Vagina (tissue), 2 donors: ENCODE data around the gene UBASH3B. TPM values are rescaled to one million over a fixed set of nuclear protein-coding genes. Genes with fewer than 3 reads are reported as not detected.

Source experiments
- DNase-seq, 2 donors: peaks; one replicate each; pipeline ENCODE4 v3.0.0-alpha.2; 2017; ENCODE audit errors: extremely low spot score in 2 of 2
- H3K27ac ChIP-seq: fragments of 200-600 bp; sonication (generic); one replicate; pipeline ENCODE4 v1.5.1; 2019
- H3K27me3 ChIP-seq: fragments of 200-600 bp; sonication (generic); one replicate; pipeline ENCODE4 v1.5.1; 2019
- H3K36me3 ChIP-seq, 2 donors: fragments of 200-600 bp; sonication (generic); one replicate each; pipeline ENCODE4 v1.5.1; 2017 to 2019
- H3K4me1 ChIP-seq: fragments of 200-600 bp; sonication (generic); one replicate; pipeline ENCODE4 v1.5.1; 2019
- H3K4me3 ChIP-seq, 2 donors: fragments of 200-600 bp; sonication (generic); 1 replicate in 1 of 2; 2 replicates in 1 of 2; pipeline ENCODE4 v1.5.1; 2016 to 2019
- H3K9me3 ChIP-seq: fragments of 200-600 bp; sonication (generic); one replicate; pipeline ENCODE4 v1.5.1; 2019
- POLR2A ChIP-seq, 2 donors: fragments of 450-650 bp; IDR thresholded peaks; one replicate each; pipeline ENCODE4 v1.6.1; 2017; ENCODE audit warnings: antibody characterized with exemption in 2 of 2, mild to moderate bottlenecking in 2 of 2, moderate library complexity in 2 of 2
- POLR2AphosphoS5 ChIP-seq, 2 donors: sonication (generic); formaldehyde crosslinking; IDR thresholded peaks; one replicate each; pipeline ENCODE4 v1.9.0; 2017; ENCODE audit warnings: antibody characterized with exemption in 2 of 2, mild to moderate bottlenecking in 2 of 2, low read depth in 1 of 2; ENCODE audit not compliant: insufficient read depth in 1 of 2
- intact Hi-C: fragments of 100-400 bp; cut with DNase I; formaldehyde crosslinking; loops from one replicate; pipeline ENCODE4 v1.15.1; 2023
- total RNA-seq: library from RNA; depleted of rRNA; stranded (reverse); fragments of >200 nt; gene quantifications from one replicate; pipeline ENCODE4 v1.2.3, GENCODE V29; 2016
- TF ChIP-seq, protein P1 (sequence below), 3 experiments: fragments of 450-650 bp in 2 of 3; fragments of 200-600 bp in 1 of 3; sonication (generic) in 1 of 3; IDR thresholded peaks; one replicate each; pipeline ENCODE4 v1.5.1; 2017 to 2019; ENCODE audit warnings: antibody characterized with exemption in 3 of 3, mild to moderate bottlenecking in 2 of 3, moderate library complexity in 2 of 3

Gene UBASH3B
- total RNA-seq, 1 donor from 2014 or later = 2.2 TPM

DNA sequence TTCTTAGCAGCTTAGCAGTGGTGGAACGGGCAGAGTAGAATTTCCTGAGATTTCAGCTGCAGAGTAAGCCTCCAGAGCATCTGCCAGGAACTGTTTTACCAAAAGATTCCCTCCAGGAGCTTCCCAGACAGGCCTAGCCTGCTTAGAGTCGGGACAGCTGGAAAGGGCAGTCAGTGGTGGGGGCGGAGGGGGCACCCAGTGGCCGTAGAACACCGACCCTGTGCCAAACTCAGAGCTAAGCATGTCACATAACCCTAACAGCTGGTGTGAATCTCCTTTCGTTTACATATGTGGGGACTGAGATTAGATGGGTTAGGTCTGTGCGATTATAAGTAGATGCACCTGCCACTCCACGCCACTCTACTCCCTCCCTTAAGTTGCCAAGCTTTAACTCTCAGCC is 102.8 kb downstream of the UBASH3B start:
- Histone ChIP-seq H3K36me3 (no peaks in the 10 kb centered on the region), H3K4me1 (peaks cover 6% of the 10 kb centered on the region), H3K9me3 (no peaks in the 10 kb centered on the region), H3K4me3 (no peak overlapping the region), H3K27ac (no peak overlapping the region), H3K27me3 (no peaks in the 10 kb centered on the region)
- intact Hi-C loops = no loop called here
- TF ChIP-seq, protein P1, sequence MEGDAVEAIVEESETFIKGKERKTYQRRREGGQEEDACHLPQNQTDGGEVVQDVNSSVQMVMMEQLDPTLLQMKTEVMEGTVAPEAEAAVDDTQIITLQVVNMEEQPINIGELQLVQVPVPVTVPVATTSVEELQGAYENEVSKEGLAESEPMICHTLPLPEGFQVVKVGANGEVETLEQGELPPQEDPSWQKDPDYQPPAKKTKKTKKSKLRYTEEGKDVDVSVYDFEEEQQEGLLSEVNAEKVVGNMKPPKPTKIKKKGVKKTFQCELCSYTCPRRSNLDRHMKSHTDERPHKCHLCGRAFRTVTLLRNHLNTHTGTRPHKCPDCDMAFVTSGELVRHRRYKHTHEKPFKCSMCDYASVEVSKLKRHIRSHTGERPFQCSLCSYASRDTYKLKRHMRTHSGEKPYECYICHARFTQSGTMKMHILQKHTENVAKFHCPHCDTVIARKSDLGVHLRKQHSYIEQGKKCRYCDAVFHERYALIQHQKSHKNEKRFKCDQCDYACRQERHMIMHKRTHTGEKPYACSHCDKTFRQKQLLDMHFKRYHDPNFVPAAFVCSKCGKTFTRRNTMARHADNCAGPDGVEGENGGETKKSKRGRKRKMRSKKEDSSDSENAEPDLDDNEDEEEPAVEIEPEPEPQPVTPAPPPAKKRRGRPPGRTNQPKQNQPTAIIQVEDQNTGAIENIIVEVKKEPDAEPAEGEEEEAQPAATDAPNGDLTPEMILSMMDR (IDR thresholded peaks at IDR 0.05) = no peak
- TF ChIP-seq POLR2AphosphoS5 (IDR thresholded peaks at IDR 0.05; ENCODE audit: insufficient read depth in 1 of 2, low read depth in 1 of 2) = no peak
- TF ChIP-seq POLR2A (IDR thresholded peaks at IDR 0.05) = no peak
- no peak for DNase-seq

DNA sequence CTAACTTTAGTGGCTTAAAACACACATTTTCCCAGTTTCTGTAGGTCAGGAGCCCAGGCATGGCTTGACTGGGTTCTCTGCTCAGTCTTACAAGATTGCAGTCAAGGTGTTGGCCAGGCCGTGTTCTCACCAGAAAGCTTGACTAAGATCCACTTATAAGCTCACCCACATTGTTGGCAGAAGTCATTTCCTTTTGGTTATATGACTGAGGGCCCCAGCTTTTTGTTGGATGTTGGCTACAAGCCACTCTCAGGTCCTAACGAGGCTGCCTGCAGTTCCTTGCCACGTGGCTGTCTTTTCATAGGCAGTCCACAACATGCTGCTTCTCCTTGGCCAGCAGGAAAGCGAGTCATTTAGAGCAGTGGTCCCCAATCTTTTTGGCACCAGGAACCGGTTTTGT is 103.5 kb downstream of the UBASH3B start:
- TF ChIP-seq, protein P1 (IDR thresholded peaks at IDR 0.05) = no peak

DNA sequence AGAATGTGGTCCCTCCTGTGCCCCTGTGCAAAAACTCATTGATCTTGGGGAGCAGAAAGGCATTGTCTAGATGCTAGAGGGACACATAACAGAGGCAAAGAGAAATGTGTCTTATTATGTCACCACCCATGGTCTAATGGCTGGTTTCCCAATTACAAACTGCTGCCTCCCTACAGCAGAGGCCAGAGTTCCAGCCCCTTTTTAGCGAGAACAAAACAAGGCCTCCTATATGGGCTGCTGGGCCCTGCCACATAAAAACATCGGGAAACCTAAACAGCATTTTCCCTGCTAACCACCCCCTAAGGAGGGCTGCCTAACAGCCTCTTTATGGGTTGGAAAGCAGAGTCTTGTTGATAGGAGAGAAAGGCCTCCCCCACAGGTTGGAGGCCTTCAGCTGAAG is 107.6 kb downstream of the UBASH3B start:
- TF ChIP-seq, protein P1 (IDR thresholded peaks at IDR 0.05) = no peak
- Histone ChIP-seq H3K9me3 (no peaks in the 10 kb centered on the region), H3K4me1 (peaks cover 6% of the 10 kb centered on the region), H3K4me3 (no peak overlapping the region), H3K27ac (no peak overlapping the region), H3K27me3 (no peaks in the 10 kb centered on the region), H3K36me3 (no peaks in the 10 kb centered on the region)
- intact Hi-C loops = no loop called here
- no peak for DNase-seq

More for the DNA sequence above, 103.5 kb downstream of the UBASH3B start:
- H3K9me3 ChIP-seq = no peaks in the 10 kb centered on the region
- H3K27me3 ChIP-seq = no peaks in the 10 kb centered on the region
- DNase-seq = no peak
- no peak overlapping the region for H3K4me3 ChIP-seq
- intact Hi-C loops = no loop called here
- H3K4me1 ChIP-seq = peaks cover 6% of the 10 kb centered on the region
- H3K36me3 ChIP-seq = no peaks in the 10 kb centered on the region
- no peak overlapping the region for H3K27ac ChIP-seq

DNA sequence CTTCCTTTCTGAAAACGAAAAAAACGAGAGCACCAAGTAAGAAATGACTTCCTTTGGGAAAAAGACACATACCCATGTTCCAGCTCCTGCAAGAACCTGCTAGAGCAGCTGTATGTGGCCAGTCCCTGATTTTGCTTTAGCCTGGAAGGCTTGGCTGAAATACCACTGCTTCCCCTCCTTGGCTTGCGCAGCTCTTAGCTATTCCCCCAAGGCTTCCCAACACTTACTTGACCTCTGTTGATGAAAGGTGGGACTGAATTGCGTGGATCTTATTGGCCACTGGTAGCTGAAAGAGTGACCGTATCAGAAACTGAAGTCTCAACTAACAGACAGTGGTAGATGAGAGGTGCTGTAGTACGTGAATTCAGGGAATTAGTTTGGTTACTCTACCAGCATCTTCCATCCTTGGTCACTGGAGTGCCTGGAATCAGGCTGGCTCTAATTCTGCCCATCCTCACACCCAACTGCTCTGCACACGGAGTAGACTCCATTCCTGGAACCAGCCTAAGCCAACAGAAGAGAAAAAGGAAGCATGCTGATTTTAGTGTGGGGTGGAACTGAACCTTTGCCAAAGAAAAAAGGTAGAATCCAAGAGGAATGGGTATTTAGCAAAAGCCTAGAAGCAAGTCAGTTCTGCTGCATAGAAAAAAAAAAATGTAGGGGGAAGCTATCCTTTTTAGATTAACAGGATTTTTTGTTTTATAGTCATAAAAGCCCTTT is 109.0 kb downstream of the UBASH3B start:
- intact Hi-C loops = no loop called here
- TF ChIP-seq, protein P1 (IDR thresholded peaks at IDR 0.05) = no peak
- TF ChIP-seq POLR2AphosphoS5 (IDR thresholded peaks at IDR 0.05; ENCODE audit: insufficient read depth in 1 of 2, low read depth in 1 of 2) (no peak), POLR2A (IDR thresholded peaks at IDR 0.05) (no peak)
- H3K27ac ChIP-seq = no peak overlapping the region
- no peak for DNase-seq
- H3K27me3 ChIP-seq = no peaks in the 10 kb centered on the region
- H3K36me3 ChIP-seq = no peaks in the 10 kb centered on the region
- H3K4me3 ChIP-seq = no peak overlapping the region
- no peaks in the 10 kb centered on the region for H3K9me3 ChIP-seq
- H3K4me1 ChIP-seq = no peaks in the 10 kb centered on the region

DNA sequence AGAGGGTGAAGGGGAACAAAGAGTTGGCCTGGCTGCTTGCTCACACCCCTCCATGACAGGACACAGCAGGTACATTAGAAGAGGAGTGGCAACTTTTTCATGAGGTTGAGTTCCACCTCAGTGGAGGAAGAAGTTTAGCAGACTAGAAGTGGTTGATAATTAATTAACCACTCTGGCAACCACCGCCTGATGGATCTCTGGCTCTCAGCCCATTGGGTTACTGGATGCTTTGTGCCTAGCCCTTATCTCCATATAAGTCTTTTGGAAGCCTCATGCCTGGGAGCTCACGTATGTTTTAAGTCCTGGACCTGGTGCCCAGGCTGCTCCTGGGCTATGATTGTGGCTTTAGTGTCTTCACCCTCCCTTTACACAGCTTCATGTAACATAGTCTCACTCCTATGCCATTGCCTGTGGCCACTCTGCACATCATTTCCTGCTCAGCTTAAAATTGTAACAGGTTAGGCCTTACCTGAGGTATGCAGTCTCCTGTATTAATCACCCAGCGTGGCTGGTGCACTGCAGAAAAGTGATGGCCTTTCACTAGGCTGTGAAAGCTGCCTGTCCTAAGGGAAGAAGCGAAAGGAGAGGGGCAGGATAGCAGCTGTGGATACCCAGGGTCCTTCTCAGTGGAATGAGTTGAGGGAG is 110.1 kb downstream of the UBASH3B start:
- intact Hi-C loops = no loop called here
- TF ChIP-seq POLR2A (IDR thresholded peaks at IDR 0.05) = no peak
- TF ChIP-seq POLR2AphosphoS5 (IDR thresholded peaks at IDR 0.05; ENCODE audit: insufficient read depth in 1 of 2, low read depth in 1 of 2) = no peak
- TF ChIP-seq, protein P1 (IDR thresholded peaks at IDR 0.05) = no peak
- Histone ChIP-seq H3K9me3 (no peaks in the 10 kb centered on the region), H3K4me3 (no peak overlapping the region), H3K27ac (no peak overlapping the region), H3K4me1 (no peaks in the 10 kb centered on the region), H3K36me3 (no peaks in the 10 kb centered on the region), H3K27me3 (no peaks in the 10 kb centered on the region)
- no peak for DNase-seq
